ENCODE results near the gene CCDC201.
"Not testable (repeated sequence)": the region's sequence is repeated elsewhere in the genome, so short reads cannot be mapped to it uniquely, and the experiment has no call there.

The CCDC201 gene

GRCh38 chr7:45872116-45873034, 507 bp downstream of the CCDC201 start:
- DNase-seq: no peak

GRCh38 chr7:45869426-45869825, 3.5 kb downstream of the CCDC201 start:
- no peak for DNase-seq

- no peak for DNase-seq
Observed at GRCh38 chr7:45867471-45867870, 5.4 kb downstream of the CCDC201 start.

GRCh38 chr7:45865594-45866410, 7.1 kb downstream of the CCDC201 start:
- DNase-seq: no peak

GRCh38 chr7:45863715-45864114, 9.2 kb downstream of the CCDC201 start:
- no peak for DNase-seq

GRCh38 chr7:45856888-45857287, 16.0 kb downstream of the CCDC201 start:
- DNase-seq: not testable (repeated sequence)

- not testable (repeated sequence) for DNase-seq
Observed at GRCh38 chr7:45855680-45856079, 17.2 kb downstream of the CCDC201 start.

- DNase-seq: not testable (repeated sequence)
Observed at GRCh38 chr7:45853491-45853890, 19.4 kb downstream of the CCDC201 start.

GRCh38 chr7:45852984-45853383, 19.9 kb downstream of the CCDC201 start:
- not testable (repeated sequence) for DNase-seq

- DNase-seq: not testable (repeated sequence)
Observed at GRCh38 chr7:45848734-45849133, 24.1 kb downstream of the CCDC201 start.

- DNase-seq: not testable (repeated sequence)
Observed at GRCh38 chr7:45846536-45846935, 26.3 kb downstream of the CCDC201 start.

- DNase-seq: not testable (repeated sequence)
Observed at GRCh38 chr7:45841926-45842717, 30.8 kb downstream of the CCDC201 start.

GRCh38 chr7:45838852-45839251, 34.0 kb downstream of the CCDC201 start:
- not testable (repeated sequence) for DNase-seq

- DNase-seq: not testable (repeated sequence)
Observed at GRCh38 chr7:45832433-45833177, 40.3 kb downstream of the CCDC201 start.

- DNase-seq: not testable (repeated sequence)
Observed at GRCh38 chr7:45829846-45830245, 43.0 kb downstream of the CCDC201 start.

GRCh38 chr7:45827731-45828130, 45.2 kb downstream of the CCDC201 start:
- DNase-seq: not testable (repeated sequence)

- not testable (repeated sequence) for DNase-seq
Observed at GRCh38 chr7:45826550-45826949, 46.3 kb downstream of the CCDC201 start.

GRCh38 chr7:45818763-45819162, 54.1 kb downstream of the CCDC201 start:
- not testable (repeated sequence) for DNase-seq

GRCh38 chr7:45817913-45818312, 55.0 kb downstream of the CCDC201 start:
- not testable (repeated sequence) for DNase-seq

GRCh38 chr7:45817016-45817415, 55.9 kb downstream of the CCDC201 start:
- not testable (repeated sequence) for DNase-seq

GRCh38 chr7:45814216-45815118, 58.4 kb downstream of the CCDC201 start:
- DNase-seq: not testable (repeated sequence)

All from left hindlimb (tissue), 1 donor.